Stimulated activated naive CD8-positive, alpha-beta T cell treated with anti-CD3 and anti-CD28 coated beads, Interleukin-15, amount 100 ng/mL, for 72 hours (primary cell): ENCODE results near the gene ZNF792.
"Not testable (repeated sequence)": the region's sequence is repeated elsewhere in the genome, so short reads cannot be mapped to it uniquely, and the experiment has no call there.

Experiments
- ATAC-seq: fragments of 150-1000 bp; cut with Tn5 transposase; 2 replicates; pipeline ENCODE4 v1.10.0; 2021; ENCODE audit warnings: mild to moderate bottlenecking, moderate library complexity
- DNase-seq, 2 donors: peaks; one replicate each; pipeline ENCODE4 v3.0.0; 2021 to 2022
- H3K27ac Mint-ChIP-seq, 2 donors: one replicate each; pipeline ENCODE4 v1.8.0; 2022; ENCODE audit warnings: mild to moderate bottlenecking in 2 of 2, mixed read lengths in 2 of 2, moderate library complexity in 2 of 2
- H3K27me3 Mint-ChIP-seq: one replicate; pipeline ENCODE4 v1.8.0; 2022; ENCODE audit warnings: mixed read lengths
- H3K4me1 Mint-ChIP-seq: one replicate; pipeline ENCODE4 v1.8.0; 2022; ENCODE audit warnings: mild to moderate bottlenecking, mixed read lengths
- H3K4me3 Mint-ChIP-seq, 2 donors: one replicate each; pipeline ENCODE4 v1.8.0; 2022; ENCODE audit warnings: mild to moderate bottlenecking in 2 of 2, mixed read lengths in 2 of 2, moderate library complexity in 1 of 2
- H3K9me3 Mint-ChIP-seq, 2 donors: one replicate each; pipeline ENCODE4 v1.8.0; 2022; ENCODE audit warnings: mixed read lengths in 2 of 2

Gene ZNF792

GRCh38 chr19:34963573-34964406 is at the start of gene ZNF792:
ZNF792 (minus strand) TSS chr19:34964229; CDS start chr19:34963662, 567 bp downstream.
- Mint-ChIP-seq H3K4me3 (peak within 1 kb of the TSS; percentile 84 to 94), H3K27me3 (no peaks in the 10 kb centered on the region), H3K27ac (peak within 1 kb of the TSS; percentile 85 to 86), H3K9me3 (peaks cover 38 to 65% of the 10 kb centered on the region in 2 donors), H3K4me1 (peaks cover 25% of the 10 kb centered on the region)
- ATAC-seq: peak; percentile 83
- peak; percentile 48 to 64 for DNase-seq

- peak; percentile 78 to 81 for DNase-seq
- peaks cover 74% of the 10 kb centered on the region for H3K4me1 Mint-ChIP-seq
- H3K27me3 Mint-ChIP-seq: no peaks in the 10 kb centered on the region
- peak; percentile 73 for ATAC-seq
- no peaks in the 10 kb centered on the region for H3K9me3 Mint-ChIP-seq
- peak overlapping the region; percentile 85 for H3K4me3 Mint-ChIP-seq
- peak overlapping the region; percentile 87 to 98 for H3K27ac Mint-ChIP-seq
Observed at GRCh38 chr19:35013041-35013819, 49.2 kb upstream of the ZNF792 start.

GRCh38 chr19:35011737-35012682 is 48.0 kb upstream of the ZNF792 start:
- ATAC-seq: no peak
- Mint-ChIP-seq H3K9me3 (no peaks in the 10 kb centered on the region), H3K27me3 (no peaks in the 10 kb centered on the region), H3K4me1 (peaks cover 68% of the 10 kb centered on the region), H3K4me3 (peak overlapping the region; percentile 30 to 85), H3K27ac (peak overlapping the region in 1 of 2 donors; percentile 86)
- no peak for DNase-seq

GRCh38 chr19:35011091-35011689 is 47.2 kb upstream of the ZNF792 start:
- ATAC-seq: peak; percentile 25
- no peak for DNase-seq
- Mint-ChIP-seq H3K27ac (peak overlapping the region; percentile 7 to 71), H3K4me3 (peak overlapping the region; percentile 48 to 63), H3K9me3 (no peaks in the 10 kb centered on the region), H3K27me3 (no peaks in the 10 kb centered on the region), H3K4me1 (peaks cover 77% of the 10 kb centered on the region)

GRCh38 chr19:35009424-35010415 is 45.7 kb upstream of the ZNF792 start:
- Mint-ChIP-seq H3K27me3 (no peaks in the 10 kb centered on the region), H3K27ac (peak overlapping the region; percentile 33 to 37), H3K9me3 (no peaks in the 10 kb centered on the region), H3K4me3 (no peak overlapping the region), H3K4me1 (peaks cover 88% of the 10 kb centered on the region)
- ATAC-seq (no peak), DNase-seq (no peak)

- no peaks in the 10 kb centered on the region for H3K27me3 Mint-ChIP-seq
- ATAC-seq (no peak), DNase-seq (no peak)
- H3K4me3 Mint-ChIP-seq: no peak overlapping the region
- peaks cover 88% of the 10 kb centered on the region for H3K4me1 Mint-ChIP-seq
- peak overlapping the region; percentile 33 to 85 for H3K27ac Mint-ChIP-seq
- H3K9me3 Mint-ChIP-seq: no peaks in the 10 kb centered on the region
Observed at GRCh38 chr19:35008891-35009341, 44.9 kb upstream of the ZNF792 start.

GRCh38 chr19:35007427-35007826 is 43.4 kb upstream of the ZNF792 start:
- Mint-ChIP-seq H3K4me1 (peaks cover 88% of the 10 kb centered on the region), H3K27ac (peak overlapping the region in 1 of 2 donors; percentile 34)
- ATAC-seq, H3K9me3 Mint-ChIP-seq, H3K27me3 Mint-ChIP-seq, DNase-seq, H3K4me3 Mint-ChIP-seq: not testable (repeated sequence)

- no peaks in the 10 kb centered on the region for H3K9me3 Mint-ChIP-seq
- peaks cover 88% of the 10 kb centered on the region for H3K4me1 Mint-ChIP-seq
- DNase-seq (no peak), ATAC-seq (no peak)
- H3K27me3 Mint-ChIP-seq: no peaks in the 10 kb centered on the region
- H3K27ac Mint-ChIP-seq: no peak overlapping the region
- no peak overlapping the region for H3K4me3 Mint-ChIP-seq
Observed at GRCh38 chr19:35006999-35007365, 43.0 kb upstream of the ZNF792 start.

GRCh38 chr19:35006342-35006998 is 42.4 kb upstream of the ZNF792 start:
- H3K27ac Mint-ChIP-seq: peak overlapping the region; percentile 0 to 41

GRCh38 chr19:35006007-35006341 is 41.9 kb upstream of the ZNF792 start:
- not testable (repeated sequence) for H3K27ac Mint-ChIP-seq, H3K4me3 Mint-ChIP-seq, H3K9me3 Mint-ChIP-seq, DNase-seq, H3K27me3 Mint-ChIP-seq, ATAC-seq
- peaks cover 88% of the 10 kb centered on the region for H3K4me1 Mint-ChIP-seq

More at GRCh38 chr19:35006342-35006998, 42.4 kb upstream of the ZNF792 start:
- ATAC-seq (no peak), DNase-seq (no peak)
- no peaks in the 10 kb centered on the region for H3K9me3 Mint-ChIP-seq
- H3K4me1 Mint-ChIP-seq: peaks cover 88% of the 10 kb centered on the region
- H3K4me3 Mint-ChIP-seq: no peak overlapping the region
- no peaks in the 10 kb centered on the region for H3K27me3 Mint-ChIP-seq

GRCh38 chr19:35005256-35005977 is 41.4 kb upstream of the ZNF792 start:
- Mint-ChIP-seq H3K4me1 (peaks cover 83% of the 10 kb centered on the region), H3K27ac (peak overlapping the region in 1 of 2 donors; percentile 70), H3K9me3 (no peaks in the 10 kb centered on the region), H3K27me3 (no peaks in the 10 kb centered on the region), H3K4me3 (peak overlapping the region in 1 of 2 donors; percentile 18)
- DNase-seq (no peak), ATAC-seq (no peak)

- Mint-ChIP-seq H3K27me3 (no peaks in the 10 kb centered on the region), H3K4me3 (peak overlapping the region in 1 of 2 donors; percentile 24), H3K27ac (peak overlapping the region; percentile 50 to 76), H3K9me3 (no peaks in the 10 kb centered on the region), H3K4me1 (peaks cover 76% of the 10 kb centered on the region)
- no peak for ATAC-seq
- DNase-seq: no peak
Observed at GRCh38 chr19:35004517-35005255, 40.7 kb upstream of the ZNF792 start.
